HEK293 (cell line): ENCODE results near the gene TANGO6.

ENCODE experiments used
- HOXC10 ChIP-seq: sonication (generic); formaldehyde crosslinking; IDR thresholded peaks from 2 replicates; pipeline ENCODE4 v1.8.1; 2023; ENCODE audit warnings: mild to moderate bottlenecking, missing genetic modification reagents
- SETDB1 ChIP-seq: IDR thresholded peaks from one replicate; pipeline ENCODE4 v1.6.1; 2017; ENCODE audit warnings: mild to moderate bottlenecking, low read length, moderate library complexity, mixed read lengths; ENCODE audit not compliant: insufficient read length
- YY2 ChIP-seq: fragments of 450-650 bp; formaldehyde crosslinking; IDR thresholded peaks from 2 replicates; pipeline ENCODE4 v1.5.1; 2016; ENCODE audit warnings: missing biosample characterization, missing genetic modification characterization
- ZNF366 ChIP-seq: fragments of 450-650 bp; formaldehyde crosslinking; conservative IDR thresholded peaks from 2 replicates; pipeline ENCODE4 v1.5.1; 2016; ENCODE audit warnings: missing biosample characterization, missing genetic modification characterization
- ZNF37A ChIP-seq: fragments of 450-650 bp; IDR thresholded peaks from 2 replicates; pipeline ENCODE4 v1.5.1; 2018; ENCODE audit warnings: missing biosample characterization, missing genetic modification characterization
- ZNF629 ChIP-seq: fragments of 450-650 bp; formaldehyde crosslinking; IDR thresholded peaks from 2 replicates; pipeline ENCODE4 v1.5.1; 2017; ENCODE audit warnings: missing biosample characterization, missing genetic modification characterization
- TF ChIP-seq, protein P1 (sequence below): fragments of 450-650 bp; formaldehyde crosslinking; IDR thresholded peaks from 2 replicates; pipeline ENCODE4 v1.5.1; 2016; ENCODE audit warnings: missing biosample characterization, missing genetic modification characterization
- TF ChIP-seq, protein P2 (sequence below): fragments of 450-650 bp; formaldehyde crosslinking; IDR thresholded peaks from 2 replicates; pipeline ENCODE4 v1.5.1; 2016; ENCODE audit warnings: missing biosample characterization, missing genetic modification characterization
- TF ChIP-seq, protein P3 (sequence below): fragments of 450-650 bp; formaldehyde crosslinking; IDR thresholded peaks from 2 replicates; pipeline ENCODE4 v1.5.1; 2016; ENCODE audit warnings: missing biosample characterization, missing genetic modification characterization
- TF ChIP-seq, protein P4 (sequence below): fragments of 450-650 bp; IDR thresholded peaks from 2 replicates; pipeline ENCODE4 v1.5.1; 2018; ENCODE audit warnings: missing biosample characterization, missing genetic modification characterization
- TF ChIP-seq, protein P5 (sequence below): fragments of 450-650 bp; formaldehyde crosslinking; IDR thresholded peaks from 2 replicates; pipeline ENCODE4 v1.5.1; 2016; ENCODE audit warnings: missing biosample characterization, missing genetic modification characterization
- TF ChIP-seq, protein P6 (sequence below): fragments of 450-650 bp; formaldehyde crosslinking; IDR thresholded peaks from 2 replicates; pipeline ENCODE4 v1.5.1; 2016; ENCODE audit warnings: missing biosample characterization, missing genetic modification characterization
- TF ChIP-seq, protein P7 (sequence below): fragments of 450-650 bp; formaldehyde crosslinking; conservative IDR thresholded peaks from 2 replicates; pipeline ENCODE4 v1.5.1; 2016; ENCODE audit warnings: low read depth, missing biosample characterization, missing genetic modification characterization
- TF ChIP-seq, protein P8 (sequence below): fragments of 450-650 bp; formaldehyde crosslinking; IDR thresholded peaks from 2 replicates; pipeline ENCODE4 v1.5.1; 2016; ENCODE audit warnings: missing biosample characterization, missing genetic modification characterization
- TF ChIP-seq, protein P9 (sequence below): fragments of 450-650 bp; formaldehyde crosslinking; IDR thresholded peaks from 2 replicates; pipeline ENCODE4; 2016; ENCODE audit warnings: missing biosample characterization, missing genetic modification characterization
- TF ChIP-seq, protein P10 (sequence below): fragments of 450-650 bp; formaldehyde crosslinking; IDR thresholded peaks from 2 replicates; pipeline ENCODE4 v1.5.1; 2016; ENCODE audit warnings: missing biosample characterization, missing genetic modification characterization

TANGO6 gene

DNA sequence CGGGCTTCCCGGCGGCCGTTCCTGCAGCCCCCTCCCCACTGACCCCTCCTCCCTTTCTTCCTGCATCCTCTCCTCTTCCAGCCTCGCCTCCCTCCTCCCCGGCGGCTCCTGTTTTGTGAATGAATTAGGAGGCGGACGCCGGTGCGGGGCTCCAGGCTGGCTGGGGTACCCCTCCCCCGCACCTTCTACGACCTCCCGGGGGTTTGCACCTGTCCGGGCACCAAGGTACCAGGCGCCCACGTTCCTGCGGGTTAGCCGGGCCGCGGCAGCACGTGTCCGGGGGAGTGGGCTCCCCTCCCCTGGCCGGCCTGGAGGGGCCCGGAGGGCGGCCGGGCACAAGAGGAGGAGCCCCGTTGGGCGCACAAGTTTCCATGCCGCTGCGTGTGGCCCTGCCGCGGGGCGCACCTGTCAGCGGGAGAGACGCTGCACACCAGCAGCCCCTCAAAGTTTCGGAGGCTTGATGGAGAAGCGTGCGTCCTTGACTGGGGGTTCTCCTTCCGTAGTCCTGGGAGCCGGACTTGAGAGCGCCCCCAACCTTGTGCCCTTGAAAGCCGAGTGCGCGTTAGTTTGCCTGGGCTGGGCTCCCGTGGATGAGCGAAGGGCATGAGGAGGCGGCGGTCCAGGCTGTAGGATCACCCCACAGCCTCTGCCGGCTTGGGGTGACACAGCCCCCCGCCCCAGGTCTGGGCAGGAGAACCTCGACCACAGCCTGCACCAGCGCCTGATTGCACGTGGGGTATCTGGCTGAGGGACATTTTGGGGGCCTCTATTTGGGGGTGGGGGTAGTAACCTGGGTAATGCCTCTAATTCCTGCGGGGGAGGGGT, 263.4 kb downstream of the TANGO6 start (continued):
- TF ChIP-seq, protein P1, sequence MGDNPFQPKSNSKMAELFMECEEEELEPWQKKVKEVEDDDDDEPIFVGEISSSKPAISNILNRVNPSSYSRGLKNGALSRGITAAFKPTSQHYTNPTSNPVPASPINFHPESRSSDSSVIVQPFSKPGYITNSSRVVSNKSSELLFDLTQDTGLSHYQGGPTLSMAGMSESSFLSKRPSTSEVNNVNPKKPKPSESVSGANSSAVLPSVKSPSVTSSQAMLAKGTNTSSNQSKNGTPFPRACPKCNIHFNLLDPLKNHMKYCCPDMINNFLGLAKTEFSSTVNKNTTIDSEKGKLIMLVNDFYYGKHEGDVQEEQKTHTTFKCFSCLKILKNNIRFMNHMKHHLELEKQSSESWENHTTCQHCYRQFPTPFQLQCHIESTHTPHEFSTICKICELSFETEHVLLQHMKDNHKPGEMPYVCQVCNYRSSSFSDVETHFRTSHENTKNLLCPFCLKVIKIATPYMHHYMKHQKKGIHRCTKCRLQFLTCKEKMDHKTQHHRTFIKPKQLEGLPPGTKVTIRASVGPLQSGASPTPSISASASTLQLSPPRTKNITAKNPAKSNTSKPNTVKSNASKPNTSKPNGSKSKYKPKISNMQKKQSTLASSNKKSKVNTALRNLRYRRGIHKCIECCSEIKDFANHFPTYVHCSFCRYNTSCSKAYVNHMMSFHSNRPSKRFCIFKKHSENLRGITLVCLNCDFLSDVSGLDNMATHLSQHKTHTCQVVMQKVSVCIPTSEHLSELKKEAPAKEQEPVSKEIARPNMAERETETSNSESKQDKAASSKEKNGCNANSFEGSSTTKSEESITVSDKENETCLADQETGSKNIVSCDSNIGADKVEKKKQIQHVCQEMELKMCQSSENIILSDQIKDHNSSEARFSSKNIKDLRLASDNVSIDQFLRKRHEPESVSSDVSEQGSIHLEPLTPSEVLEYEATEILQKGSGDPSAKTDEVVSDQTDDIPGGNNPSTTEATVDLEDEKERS = no peak
- TF ChIP-seq ZNF629 (tag by site-specific recombination) (no peak), SETDB1 (no peak), HOXC10 (no peak), ZNF37A (no peak), ZNF366 (tag by site-specific recombination) (no peak), YY2 (tag by site-specific recombination) (no peak)
- TF ChIP-seq, protein P2, sequence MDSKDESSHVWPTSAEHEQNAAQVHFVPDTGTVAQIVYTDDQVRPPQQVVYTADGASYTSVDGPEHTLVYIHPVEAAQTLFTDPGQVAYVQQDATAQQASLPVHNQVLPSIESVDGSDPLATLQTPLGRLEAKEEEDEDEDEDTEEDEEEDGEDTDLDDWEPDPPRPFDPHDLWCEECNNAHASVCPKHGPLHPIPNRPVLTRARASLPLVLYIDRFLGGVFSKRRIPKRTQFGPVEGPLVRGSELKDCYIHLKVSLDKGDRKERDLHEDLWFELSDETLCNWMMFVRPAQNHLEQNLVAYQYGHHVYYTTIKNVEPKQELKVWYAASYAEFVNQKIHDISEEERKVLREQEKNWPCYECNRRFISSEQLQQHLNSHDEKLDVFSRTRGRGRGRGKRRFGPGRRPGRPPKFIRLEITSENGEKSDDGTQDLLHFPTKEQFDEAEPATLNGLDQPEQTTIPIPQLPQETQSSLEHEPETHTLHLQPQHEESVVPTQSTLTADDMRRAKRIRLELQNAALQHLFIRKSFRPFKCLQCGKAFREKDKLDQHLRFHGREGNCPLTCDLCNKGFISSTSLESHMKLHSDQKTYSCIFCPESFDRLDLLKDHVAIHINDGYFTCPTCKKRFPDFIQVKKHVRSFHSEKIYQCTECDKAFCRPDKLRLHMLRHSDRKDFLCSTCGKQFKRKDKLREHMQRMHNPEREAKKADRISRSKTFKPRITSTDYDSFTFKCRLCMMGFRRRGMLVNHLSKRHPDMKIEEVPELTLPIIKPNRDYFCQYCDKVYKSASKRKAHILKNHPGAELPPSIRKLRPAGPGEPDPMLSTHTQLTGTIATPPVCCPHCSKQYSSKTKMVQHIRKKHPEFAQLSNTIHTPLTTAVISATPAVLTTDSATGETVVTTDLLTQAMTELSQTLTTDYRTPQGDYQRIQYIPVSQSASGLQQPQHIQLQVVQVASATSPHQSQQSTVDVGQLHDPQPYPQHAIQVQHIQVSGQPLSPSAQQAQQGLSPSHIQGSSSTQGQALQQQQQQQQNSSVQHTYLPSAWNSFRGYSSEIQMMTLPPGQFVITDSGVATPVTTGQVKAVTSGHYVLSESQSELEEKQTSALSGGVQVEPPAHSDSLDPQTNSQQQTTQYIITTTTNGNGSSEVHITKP = no peak
- TF ChIP-seq, protein P3, sequence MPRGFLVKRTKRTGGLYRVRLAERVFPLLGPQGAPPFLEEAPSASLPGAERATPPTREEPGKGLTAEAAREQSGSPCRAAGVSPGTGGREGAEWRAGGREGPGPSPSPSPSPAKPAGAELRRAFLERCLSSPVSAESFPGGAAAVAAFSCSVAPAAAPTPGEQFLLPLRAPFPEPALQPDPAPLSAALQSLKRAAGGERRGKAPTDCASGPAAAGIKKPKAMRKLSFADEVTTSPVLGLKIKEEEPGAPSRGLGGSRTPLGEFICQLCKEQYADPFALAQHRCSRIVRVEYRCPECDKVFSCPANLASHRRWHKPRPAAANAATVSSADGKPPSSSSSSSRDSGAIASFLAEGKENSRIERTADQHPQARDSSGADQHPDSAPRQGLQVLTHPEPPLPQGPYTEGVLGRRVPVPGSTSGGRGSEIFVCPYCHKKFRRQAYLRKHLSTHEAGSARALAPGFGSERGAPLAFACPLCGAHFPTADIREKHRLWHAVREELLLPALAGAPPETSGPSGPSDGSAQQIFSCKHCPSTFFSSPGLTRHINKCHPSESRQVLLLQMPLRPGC (tag by site-specific recombination) = no peak
- TF ChIP-seq, protein P4, sequence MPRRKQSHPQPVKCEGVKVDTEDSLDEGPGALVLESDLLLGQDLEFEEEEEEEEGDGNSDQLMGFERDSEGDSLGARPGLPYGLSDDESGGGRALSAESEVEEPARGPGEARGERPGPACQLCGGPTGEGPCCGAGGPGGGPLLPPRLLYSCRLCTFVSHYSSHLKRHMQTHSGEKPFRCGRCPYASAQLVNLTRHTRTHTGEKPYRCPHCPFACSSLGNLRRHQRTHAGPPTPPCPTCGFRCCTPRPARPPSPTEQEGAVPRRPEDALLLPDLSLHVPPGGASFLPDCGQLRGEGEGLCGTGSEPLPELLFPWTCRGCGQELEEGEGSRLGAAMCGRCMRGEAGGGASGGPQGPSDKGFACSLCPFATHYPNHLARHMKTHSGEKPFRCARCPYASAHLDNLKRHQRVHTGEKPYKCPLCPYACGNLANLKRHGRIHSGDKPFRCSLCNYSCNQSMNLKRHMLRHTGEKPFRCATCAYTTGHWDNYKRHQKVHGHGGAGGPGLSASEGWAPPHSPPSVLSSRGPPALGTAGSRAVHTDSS = no peak
- TF ChIP-seq, protein P5, sequence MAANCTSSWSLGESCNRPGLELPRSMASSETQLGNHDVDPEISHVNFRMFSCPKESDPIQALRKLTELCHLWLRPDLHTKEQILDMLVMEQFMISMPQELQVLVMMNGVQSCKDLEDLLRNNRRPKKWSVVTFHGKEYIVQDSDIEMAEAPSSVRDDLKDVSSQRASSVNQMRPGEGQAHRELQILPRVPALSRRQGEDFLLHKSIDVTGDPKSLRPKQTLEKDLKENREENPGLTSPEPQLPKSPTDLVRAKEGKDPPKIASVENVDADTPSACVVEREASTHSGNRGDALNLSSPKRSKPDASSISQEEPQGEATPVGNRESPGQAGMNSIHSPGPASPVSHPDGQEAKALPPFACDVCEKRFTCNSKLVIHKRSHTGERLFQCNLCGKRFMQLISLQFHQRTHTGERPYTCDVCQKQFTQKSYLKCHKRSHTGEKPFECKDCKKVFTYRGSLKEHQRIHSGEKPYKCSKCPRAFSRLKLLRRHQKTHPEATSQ (tag by site-specific recombination) = no peak
- TF ChIP-seq, protein P6, sequence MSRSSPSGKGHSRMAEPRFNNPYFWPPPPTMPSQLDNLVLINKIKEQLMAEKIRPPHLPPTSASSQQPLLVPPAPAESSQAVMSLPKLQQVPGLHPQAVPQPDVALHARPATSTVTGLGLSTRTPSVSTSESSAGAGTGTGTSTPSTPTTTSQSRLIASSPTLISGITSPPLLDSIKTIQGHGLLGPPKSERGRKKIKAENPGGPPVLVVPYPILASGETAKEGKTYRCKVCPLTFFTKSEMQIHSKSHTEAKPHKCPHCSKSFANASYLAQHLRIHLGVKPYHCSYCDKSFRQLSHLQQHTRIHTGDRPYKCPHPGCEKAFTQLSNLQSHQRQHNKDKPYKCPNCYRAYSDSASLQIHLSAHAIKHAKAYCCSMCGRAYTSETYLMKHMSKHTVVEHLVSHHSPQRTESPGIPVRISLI (tag by site-specific recombination) = no peak
- TF ChIP-seq, protein P7, sequence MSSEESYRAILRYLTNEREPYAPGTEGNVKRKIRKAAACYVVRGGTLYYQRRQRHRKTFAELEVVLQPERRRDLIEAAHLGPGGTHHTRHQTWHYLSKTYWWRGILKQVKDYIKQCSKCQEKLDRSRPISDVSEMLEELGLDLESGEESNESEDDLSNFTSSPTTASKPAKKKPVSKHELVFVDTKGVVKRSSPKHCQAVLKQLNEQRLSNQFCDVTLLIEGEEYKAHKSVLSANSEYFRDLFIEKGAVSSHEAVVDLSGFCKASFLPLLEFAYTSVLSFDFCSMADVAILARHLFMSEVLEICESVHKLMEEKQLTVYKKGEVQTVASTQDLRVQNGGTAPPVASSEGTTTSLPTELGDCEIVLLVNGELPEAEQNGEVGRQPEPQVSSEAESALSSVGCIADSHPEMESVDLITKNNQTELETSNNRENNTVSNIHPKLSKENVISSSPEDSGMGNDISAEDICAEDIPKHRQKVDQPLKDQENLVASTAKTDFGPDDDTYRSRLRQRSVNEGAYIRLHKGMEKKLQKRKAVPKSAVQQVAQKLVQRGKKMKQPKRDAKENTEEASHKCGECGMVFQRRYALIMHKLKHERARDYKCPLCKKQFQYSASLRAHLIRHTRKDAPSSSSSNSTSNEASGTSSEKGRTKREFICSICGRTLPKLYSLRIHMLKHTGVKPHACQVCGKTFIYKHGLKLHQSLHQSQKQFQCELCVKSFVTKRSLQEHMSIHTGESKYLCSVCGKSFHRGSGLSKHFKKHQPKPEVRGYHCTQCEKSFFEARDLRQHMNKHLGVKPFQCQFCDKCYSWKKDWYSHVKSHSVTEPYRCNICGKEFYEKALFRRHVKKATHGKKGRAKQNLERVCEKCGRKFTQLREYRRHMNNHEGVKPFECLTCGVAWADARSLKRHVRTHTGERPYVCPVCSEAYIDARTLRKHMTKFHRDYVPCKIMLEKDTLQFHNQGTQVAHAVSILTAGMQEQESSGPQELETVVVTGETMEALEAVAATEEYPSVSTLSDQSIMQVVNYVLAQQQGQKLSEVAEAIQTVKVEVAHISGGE (tag by site-specific recombination) = no peak
- TF ChIP-seq, protein P8, sequence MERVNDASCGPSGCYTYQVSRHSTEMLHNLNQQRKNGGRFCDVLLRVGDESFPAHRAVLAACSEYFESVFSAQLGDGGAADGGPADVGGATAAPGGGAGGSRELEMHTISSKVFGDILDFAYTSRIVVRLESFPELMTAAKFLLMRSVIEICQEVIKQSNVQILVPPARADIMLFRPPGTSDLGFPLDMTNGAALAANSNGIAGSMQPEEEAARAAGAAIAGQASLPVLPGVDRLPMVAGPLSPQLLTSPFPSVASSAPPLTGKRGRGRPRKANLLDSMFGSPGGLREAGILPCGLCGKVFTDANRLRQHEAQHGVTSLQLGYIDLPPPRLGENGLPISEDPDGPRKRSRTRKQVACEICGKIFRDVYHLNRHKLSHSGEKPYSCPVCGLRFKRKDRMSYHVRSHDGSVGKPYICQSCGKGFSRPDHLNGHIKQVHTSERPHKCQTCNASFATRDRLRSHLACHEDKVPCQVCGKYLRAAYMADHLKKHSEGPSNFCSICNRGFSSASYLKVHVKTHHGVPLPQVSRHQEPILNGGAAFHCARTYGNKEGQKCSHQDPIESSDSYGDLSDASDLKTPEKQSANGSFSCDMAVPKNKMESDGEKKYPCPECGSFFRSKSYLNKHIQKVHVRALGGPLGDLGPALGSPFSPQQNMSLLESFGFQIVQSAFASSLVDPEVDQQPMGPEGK (tag by site-specific recombination) = peak; percentile 70; the same call in 1 of the 2 replicates
- TF ChIP-seq, protein P9, sequence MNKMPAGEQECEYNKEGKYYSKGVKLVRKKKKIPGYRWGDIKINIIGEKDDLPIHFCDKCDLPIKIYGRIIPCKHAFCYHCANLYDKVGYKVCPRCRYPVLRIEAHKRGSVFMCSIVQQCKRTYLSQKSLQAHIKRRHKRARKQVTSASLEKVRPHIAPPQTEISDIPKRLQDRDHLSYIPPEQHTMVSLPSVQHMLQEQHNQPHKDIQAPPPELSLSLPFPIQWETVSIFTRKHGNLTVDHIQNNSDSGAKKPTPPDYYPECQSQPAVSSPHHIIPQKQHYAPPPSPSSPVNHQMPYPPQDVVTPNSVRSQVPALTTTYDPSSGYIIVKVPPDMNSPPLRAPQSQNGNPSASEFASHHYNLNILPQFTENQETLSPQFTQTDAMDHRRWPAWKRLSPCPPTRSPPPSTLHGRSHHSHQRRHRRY = no peak
- TF ChIP-seq, protein P10, sequence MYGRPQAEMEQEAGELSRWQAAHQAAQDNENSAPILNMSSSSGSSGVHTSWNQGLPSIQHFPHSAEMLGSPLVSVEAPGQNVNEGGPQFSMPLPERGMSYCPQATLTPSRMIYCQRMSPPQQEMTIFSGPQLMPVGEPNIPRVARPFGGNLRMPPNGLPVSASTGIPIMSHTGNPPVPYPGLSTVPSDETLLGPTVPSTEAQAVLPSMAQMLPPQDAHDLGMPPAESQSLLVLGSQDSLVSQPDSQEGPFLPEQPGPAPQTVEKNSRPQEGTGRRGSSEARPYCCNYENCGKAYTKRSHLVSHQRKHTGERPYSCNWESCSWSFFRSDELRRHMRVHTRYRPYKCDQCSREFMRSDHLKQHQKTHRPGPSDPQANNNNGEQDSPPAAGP (tag by site-specific recombination) = no peak
